Tibial nerve (tissue), 4 donors: ENCODE data around the gene PTPRK. TPM values are rescaled to one million over a fixed set of nuclear protein-coding genes. Genes with fewer than 3 reads are reported as not detected.

Experiments
- DNase-seq, 2 donors: peaks; one replicate each; pipeline ENCODE4 v3.0.0-alpha.2; 2019; ENCODE audit warnings: low spot score in 2 of 2
- H3K27ac ChIP-seq, 4 donors: fragments of 200-600 bp; sonication (generic) in 3 of 4; one replicate each; pipeline ENCODE4 v1.5.1; 2017 to 2019; ENCODE audit warnings: mild to moderate bottlenecking in 1 of 4
- H3K27me3 ChIP-seq, 2 donors: fragments of 200-600 bp; sonication (generic) in 1 of 2; one replicate each; pipeline versions ENCODE4 v1.5.1 to v1.6.0; 2017 to 2019
- H3K36me3 ChIP-seq, 3 donors: fragments of 200-600 bp; sonication (generic); one replicate each; pipeline ENCODE4 v1.5.1; 2018 to 2019
- H3K4me1 ChIP-seq, 4 donors: fragments of 200-600 bp; sonication (generic) in 3 of 4; one replicate each; pipeline ENCODE4 v1.5.1; 2017 to 2019
- H3K4me3 ChIP-seq, 4 donors: fragments of 200-600 bp; sonication (generic) in 3 of 4; one replicate each; pipeline ENCODE4 v1.5.1; 2017 to 2019; ENCODE audit warnings: mild to moderate bottlenecking in 1 of 4, moderate library complexity in 1 of 4
- H3K9me3 ChIP-seq, 4 donors: fragments of 200-600 bp; sonication (generic) in 3 of 4; one replicate each; pipeline ENCODE4 v1.5.1; 2017 to 2019
- CTCF ChIP-seq, 5 experiments: fragments of 200-600 bp in 3 of 5; fragments of 450-650 bp in 2 of 5; sonication (generic) in 3 of 5; IDR thresholded peaks; one replicate each; pipeline ENCODE4 v1.5.1; 2016 to 2019; ENCODE audit warnings: antibody characterized with exemption in 5 of 5, mild to moderate bottlenecking in 3 of 5, moderate library complexity in 2 of 5
- EP300 ChIP-seq, 2 donors: sonication (generic); formaldehyde crosslinking; IDR thresholded peaks; one replicate each; pipeline ENCODE4 v1.6.1; 2017; ENCODE audit warnings: antibody characterized with exemption in 2 of 2, mild to moderate bottlenecking in 1 of 2
- POLR2A ChIP-seq, 2 donors: fragments of 450-650 bp; IDR thresholded peaks; one replicate each; pipeline ENCODE4 v1.6.1; 2017; ENCODE audit warnings: antibody characterized with exemption in 2 of 2, mild to moderate bottlenecking in 2 of 2, moderate library complexity in 2 of 2
- WGBS, 2 donors: methylation state at CpG; one replicate each; pipeline ENCODE4 v1.1.5; 2018; 5-methylcytosine and 5-hydroxymethylcytosine counted together
- total RNA-seq, 4 donors: library from RNA; depleted of rRNA; stranded (reverse); fragments of >200 nt; gene quantifications; one replicate each; pipeline ENCODE4 v1.1.0, GENCODE V29; 2016

The PTPRK gene
- total RNA-seq, 4 donors from 2014 or later, result 17.4 to 26.1 (median 21.2) TPM

- no peak for DNase-seq
- TF ChIP-seq CTCF (IDR thresholded peaks at IDR 0.05), result no peak
- TF ChIP-seq POLR2A (IDR thresholded peaks at IDR 0.05), result no peak
- TF ChIP-seq EP300 (IDR thresholded peaks at IDR 0.05), result no peak
- Histone ChIP-seq H3K27ac (no peak overlapping the region), H3K4me3 (no peak overlapping the region), H3K4me1 (no peaks in the 10 kb centered on the region), H3K36me3 (no peaks in the 10 kb centered on the region), H3K27me3 (no peaks in the 10 kb centered on the region), H3K9me3 (no peaks in the 10 kb centered on the region)
- 91 to 94% methylated on average over 2 of the region's 2 CpGs for whole genome bisulfite sequencing, 2 donors
These were observed 63.7 kb downstream of the PTPRK start for GRCh38 chr6:128456510-128457230.

GRCh38 chr6:128455959-128456358, 64.4 kb downstream of the PTPRK start:
- H3K27ac ChIP-seq, result no peak overlapping the region
- 85 to 89% methylated on average over 3 of the region's 3 CpGs for WGBS, 2 donors
- no peak for TF ChIP-seq EP300 (IDR thresholded peaks at IDR 0.05)
- no peak for TF ChIP-seq POLR2A (IDR thresholded peaks at IDR 0.05)
- TF ChIP-seq CTCF (IDR thresholded peaks at IDR 0.05), result no peak
- H3K4me3 ChIP-seq, result no peak overlapping the region
- no peaks in the 10 kb centered on the region for H3K4me1 ChIP-seq
- DNase-seq, result no peak
- no peaks in the 10 kb centered on the region for H3K27me3 ChIP-seq
- H3K36me3 ChIP-seq, result no peaks in the 10 kb centered on the region
- H3K9me3 ChIP-seq, result no peaks in the 10 kb centered on the region

GRCh38 chr6:128452713-128453112, 67.7 kb downstream of the PTPRK start:
- Histone ChIP-seq H3K9me3 (no peaks in the 10 kb centered on the region), H3K4me3 (no peak overlapping the region), H3K36me3 (no peaks in the 10 kb centered on the region), H3K27ac (no peak overlapping the region), H3K4me1 (no peaks in the 10 kb centered on the region), H3K27me3 (no peaks in the 10 kb centered on the region)
- 68 to 69% methylated on average over 2 of the region's 2 CpGs for WGBS, 2 donors
- TF ChIP-seq POLR2A (IDR thresholded peaks at IDR 0.05), result no peak
- DNase-seq, result no peak

GRCh38 chr6:128446497-128446896, 73.9 kb downstream of the PTPRK start:
- Histone ChIP-seq H3K27me3 (no peaks in the 10 kb centered on the region), H3K4me1 (no peaks in the 10 kb centered on the region), H3K36me3 (no peaks in the 10 kb centered on the region), H3K4me3 (no peak overlapping the region), H3K9me3 (no peaks in the 10 kb centered on the region), H3K27ac (no peak overlapping the region)
- DNase-seq, result no peak
- TF ChIP-seq CTCF (IDR thresholded peaks at IDR 0.05) (no peak), EP300 (IDR thresholded peaks at IDR 0.05) (no peak), POLR2A (IDR thresholded peaks at IDR 0.05) (no peak)
- 88 to 92% methylated on average over 3 of the region's 3 CpGs for WGBS, 2 donors

GRCh38 chr6:128443553-128443952, 76.8 kb downstream of the PTPRK start:
- Histone ChIP-seq H3K27me3 (no peaks in the 10 kb centered on the region), H3K27ac (no peak overlapping the region), H3K36me3 (no peaks in the 10 kb centered on the region), H3K9me3 (no peaks in the 10 kb centered on the region), H3K4me1 (no peaks in the 10 kb centered on the region), H3K4me3 (no peak overlapping the region)
- no peak for DNase-seq
- no peak for TF ChIP-seq POLR2A (IDR thresholded peaks at IDR 0.05)
- TF ChIP-seq CTCF (IDR thresholded peaks at IDR 0.05), result no peak
- WGBS, 2 donors, result 84 to 90% methylated on average over 3 of the region's 3 CpGs

GRCh38 chr6:128439627-128440026, 80.8 kb downstream of the PTPRK start:
- no peaks in the 10 kb centered on the region for H3K36me3 ChIP-seq
- no peak for TF ChIP-seq CTCF (IDR thresholded peaks at IDR 0.05)
- no peak for TF ChIP-seq POLR2A (IDR thresholded peaks at IDR 0.05)
- TF ChIP-seq EP300 (IDR thresholded peaks at IDR 0.05), result no peak
- H3K4me1 ChIP-seq, result no peaks in the 10 kb centered on the region
- no peak overlapping the region for H3K27ac ChIP-seq
- no peak for DNase-seq
- no peaks in the 10 kb centered on the region for H3K9me3 ChIP-seq
- H3K27me3 ChIP-seq, result no peaks in the 10 kb centered on the region
- no peak overlapping the region for H3K4me3 ChIP-seq
